Measurements from ENCODE around the gene ABCB8.
"Not testable (repeated sequence)": the region's sequence is repeated elsewhere in the genome, so short reads cannot be mapped to it uniquely, and the experiment has no call there.

Gene ABCB8

DNA sequence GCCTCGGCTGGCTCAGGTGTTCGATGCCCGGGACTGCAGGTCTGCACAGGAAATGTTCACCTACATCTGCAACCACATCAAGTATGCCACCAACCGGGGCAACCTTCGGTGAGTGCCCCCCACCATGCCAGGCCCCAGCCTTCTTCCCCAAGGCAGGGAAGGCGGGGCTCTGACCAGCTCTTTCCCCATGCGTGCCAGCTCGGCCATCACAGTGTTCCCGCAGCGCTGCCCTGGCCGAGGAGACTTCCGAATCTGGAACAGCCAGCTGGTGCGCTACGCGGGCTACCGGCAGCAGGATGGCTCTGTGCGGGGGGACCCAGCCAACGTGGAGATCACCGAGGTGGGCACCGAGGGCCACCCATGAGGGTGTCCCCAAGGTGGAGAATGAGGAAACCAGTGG is 29.9 kb upstream of the ABCB8 start:
- DNase-seq (ENCODE audit: low read depth in 2 of 2), result no peak

DNA sequence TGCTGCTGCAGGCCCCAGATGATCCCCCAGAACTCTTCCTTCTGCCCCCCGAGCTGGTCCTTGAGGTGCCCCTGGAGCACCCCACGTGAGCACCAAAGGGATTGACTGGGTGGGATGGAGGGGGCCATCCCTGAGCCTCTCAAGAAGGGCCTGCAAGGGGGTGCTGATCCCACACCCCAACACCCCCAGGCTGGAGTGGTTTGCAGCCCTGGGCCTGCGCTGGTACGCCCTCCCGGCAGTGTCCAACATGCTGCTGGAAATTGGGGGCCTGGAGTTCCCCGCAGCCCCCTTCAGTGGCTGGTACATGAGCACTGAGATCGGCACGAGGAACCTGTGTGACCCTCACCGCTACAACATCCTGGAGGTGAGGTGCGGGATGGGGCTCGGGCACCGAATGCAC is 29.2 kb upstream of the ABCB8 start:
- DNase-seq (ENCODE audit: low read depth in 2 of 2), result no peak

DNA sequence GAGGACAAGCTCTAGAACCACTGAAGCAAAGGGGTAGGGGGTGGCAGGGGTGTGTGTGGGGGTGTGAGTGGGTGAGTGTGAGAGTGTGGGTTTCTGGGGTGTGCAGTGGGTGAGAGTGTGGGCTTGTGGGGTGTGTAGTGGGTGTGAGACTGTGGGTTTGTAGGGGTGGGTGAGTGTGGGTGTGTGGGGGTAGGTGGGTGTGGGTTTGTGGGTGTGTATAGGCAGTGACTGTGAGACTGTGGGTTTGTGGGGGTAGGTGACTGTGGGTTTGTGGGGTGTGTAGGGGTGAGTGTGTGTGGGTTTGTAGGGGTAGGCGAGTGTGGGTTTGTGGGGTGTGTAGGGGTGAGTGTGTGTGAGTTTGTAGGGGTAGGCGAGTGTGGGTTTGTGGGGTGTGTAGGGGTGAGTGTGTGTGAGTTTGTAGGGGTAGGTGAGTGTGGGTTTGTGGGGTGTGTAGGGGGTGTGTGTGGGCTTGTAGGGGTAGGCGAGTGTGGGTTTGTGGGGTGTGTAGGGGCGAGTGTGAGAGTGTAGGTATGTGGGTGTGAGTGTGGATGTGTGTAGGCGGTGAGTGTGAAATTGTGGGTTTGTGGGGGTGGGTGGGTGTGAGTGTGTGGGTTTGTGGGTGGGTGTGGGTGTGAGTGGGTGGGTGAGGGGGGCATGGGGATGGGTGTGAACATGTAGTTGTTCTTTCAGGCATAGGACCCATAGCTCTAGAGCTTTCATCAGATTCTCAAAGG is 28.6 kb upstream of the ABCB8 start:
- DNase-seq (ENCODE audit: low read depth in 2 of 2), result no peak

DNA sequence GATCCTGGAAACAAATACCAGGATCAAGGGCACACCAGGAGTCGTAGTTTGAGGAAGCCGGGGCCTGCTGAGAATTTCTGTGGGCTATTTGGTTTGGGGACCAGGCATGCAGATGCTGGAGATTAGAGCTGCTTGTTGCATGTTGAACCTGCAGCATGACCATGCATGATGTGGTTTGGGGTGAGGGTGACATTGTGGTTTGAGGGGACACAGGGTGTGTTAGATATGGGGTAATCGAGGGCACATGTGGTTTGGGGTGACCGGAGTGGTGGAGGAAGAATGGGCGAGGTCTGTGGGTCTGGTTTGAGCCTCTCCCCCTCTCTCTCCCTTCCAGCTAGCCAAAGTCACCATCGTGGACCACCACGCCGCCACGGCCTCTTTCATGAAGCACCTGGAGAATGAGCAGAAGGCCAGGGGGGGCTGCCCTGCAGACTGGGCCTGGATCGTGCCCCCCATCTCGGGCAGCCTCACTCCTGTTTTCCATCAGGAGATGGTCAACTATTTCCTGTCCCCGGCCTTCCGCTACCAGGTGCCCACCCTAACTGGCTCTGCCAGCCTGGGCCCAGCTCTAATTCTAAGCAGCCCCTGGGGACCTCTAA is 27.3 kb upstream of the ABCB8 start:
- no peak for DNase-seq (ENCODE audit: low read depth in 2 of 2)

DNA sequence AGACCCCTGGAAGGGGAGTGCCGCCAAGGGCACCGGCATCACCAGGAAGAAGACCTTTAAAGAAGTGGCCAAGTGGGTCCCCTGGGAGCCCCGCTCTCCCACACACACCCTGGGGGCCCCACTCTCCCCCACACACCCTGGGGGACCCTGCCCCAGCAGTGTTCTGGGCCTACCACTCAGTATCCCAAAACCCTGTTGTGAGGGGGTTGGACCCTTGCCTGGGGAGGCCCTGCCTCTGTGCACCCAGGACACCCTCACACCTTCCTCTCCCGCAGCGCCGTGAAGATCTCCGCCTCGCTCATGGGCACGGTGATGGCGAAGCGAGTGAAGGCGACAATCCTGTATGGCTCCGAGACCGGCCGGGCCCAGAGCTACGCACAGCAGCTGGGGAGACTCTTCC is 26.7 kb upstream of the ABCB8 start:
- DNase-seq (ENCODE audit: low read depth in 2 of 2), result no peak

DNA sequence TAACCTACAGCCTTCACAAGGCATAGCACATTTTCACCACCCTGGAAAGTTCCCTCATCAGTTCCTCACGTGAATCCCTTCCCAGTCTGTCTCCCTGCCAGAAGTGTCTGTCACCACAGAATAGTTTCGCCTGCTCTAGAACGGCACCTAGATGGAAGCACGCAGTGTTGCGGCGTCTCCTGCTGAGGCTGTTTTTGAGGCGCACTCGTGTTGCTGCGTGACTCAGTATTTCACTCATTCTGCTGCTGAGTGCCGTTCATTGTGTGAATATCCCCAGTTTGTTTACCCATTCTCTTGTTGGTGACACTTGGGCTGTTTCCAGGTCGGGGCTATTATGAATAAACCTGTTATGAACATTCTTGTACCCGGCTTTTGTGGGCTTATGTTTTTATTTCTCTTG is 24.7 kb upstream of the ABCB8 start:
- no peak for DNase-seq (ENCODE audit: low read depth in 2 of 2)

DNA sequence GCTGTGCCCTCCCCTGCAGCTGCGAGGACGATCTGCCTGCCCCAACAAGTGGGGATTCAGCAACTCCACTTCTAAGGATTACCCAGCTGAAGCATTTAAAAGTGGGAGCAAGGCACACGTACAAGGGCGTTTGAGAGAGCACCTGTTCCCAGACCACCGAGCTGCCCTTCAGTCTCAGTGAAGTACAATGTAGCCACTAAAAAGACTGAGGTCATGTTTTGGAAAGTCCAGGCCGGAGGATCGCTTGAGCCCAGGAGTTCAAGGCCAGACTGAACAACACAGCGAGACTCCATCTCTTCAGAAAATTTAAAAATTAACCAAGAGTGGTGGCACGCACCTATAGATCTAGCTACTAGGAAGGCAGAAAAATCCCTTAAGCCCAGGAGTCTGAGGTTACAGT is 22.7 kb upstream of the ABCB8 start:
- no peak for DNase-seq (ENCODE audit: low read depth in 2 of 2)

DNA sequence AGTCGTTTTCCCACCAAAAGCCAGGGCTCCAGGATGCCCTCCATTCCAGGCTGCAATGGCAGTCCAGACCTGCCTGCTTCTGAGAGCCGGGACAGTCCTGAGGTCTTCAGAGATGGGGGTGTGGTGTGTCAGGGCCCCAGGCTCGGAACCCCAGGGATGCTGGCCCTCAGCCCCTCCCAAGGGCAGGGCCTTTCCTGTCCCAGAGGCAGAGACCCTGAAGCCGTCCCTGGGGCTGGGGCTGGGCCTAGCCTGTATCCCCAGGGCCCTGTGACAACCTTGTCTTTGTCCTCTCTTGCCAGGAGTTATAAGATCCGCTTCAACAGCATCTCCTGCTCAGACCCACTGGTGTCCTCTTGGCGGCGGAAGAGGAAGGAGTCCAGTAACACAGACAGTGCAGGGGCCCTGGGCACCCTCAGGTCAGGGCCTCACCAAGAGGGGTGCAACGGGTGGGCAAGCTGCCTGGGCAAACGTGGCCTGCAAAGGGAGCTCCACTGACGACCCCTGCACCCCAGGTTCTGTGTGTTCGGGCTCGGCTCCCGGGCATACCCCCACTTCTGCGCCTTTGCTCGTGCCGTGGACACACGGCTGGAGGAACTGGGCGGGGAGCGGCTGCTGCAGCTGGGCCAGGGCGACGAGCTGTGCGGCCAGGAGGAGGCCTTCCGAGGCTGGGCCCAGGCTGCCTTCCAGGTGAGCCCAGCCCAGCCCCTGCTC is 21.5 kb upstream of the ABCB8 start:
- no peak for DNase-seq (ENCODE audit: low read depth in 2 of 2)

DNA sequence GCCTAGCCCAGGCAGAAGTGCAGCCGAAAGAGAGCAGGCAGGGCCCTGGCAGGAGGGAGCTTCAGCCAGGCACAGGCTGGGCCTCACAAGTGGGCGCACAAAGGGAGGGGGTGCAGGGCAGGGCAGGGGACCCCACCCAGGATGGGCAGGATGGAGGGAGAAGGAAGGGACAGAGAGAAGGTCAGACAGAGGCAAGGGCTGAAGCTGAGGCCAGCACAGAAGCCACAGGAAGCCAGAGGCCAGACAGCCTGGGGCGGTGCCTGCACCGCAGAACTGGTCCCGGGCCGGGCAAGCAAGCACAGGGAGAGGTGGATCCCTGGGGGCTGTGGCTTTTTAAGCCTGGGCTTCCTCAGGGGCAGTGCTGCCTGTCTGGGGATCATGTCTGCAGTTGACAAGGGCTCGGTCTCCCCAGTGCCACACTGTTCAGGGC is 20.8 kb upstream of the ABCB8 start:
- DNase-seq (ENCODE audit: low read depth in 2 of 2), result no peak

DNA sequence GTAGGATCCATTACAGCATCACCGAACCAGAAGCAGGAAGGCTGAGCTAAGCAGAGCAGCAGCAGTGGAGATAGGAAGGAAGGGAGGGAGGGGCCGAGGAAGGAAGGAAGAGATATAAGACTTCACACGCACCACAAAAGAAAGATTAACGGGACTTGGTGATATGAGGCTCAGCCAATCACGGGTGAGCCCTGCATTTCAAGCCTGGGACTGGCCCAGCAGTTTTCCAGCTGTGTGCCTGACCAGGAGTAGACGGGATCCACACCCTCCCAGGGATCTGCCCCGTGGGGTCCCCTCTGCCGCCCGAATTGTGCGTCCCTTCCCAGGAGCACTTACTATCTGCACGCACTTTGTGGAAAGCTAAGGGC is 20.1 kb upstream of the ABCB8 start:
- DNase-seq (ENCODE audit: low read depth in 2 of 2), result no peak

DNA sequence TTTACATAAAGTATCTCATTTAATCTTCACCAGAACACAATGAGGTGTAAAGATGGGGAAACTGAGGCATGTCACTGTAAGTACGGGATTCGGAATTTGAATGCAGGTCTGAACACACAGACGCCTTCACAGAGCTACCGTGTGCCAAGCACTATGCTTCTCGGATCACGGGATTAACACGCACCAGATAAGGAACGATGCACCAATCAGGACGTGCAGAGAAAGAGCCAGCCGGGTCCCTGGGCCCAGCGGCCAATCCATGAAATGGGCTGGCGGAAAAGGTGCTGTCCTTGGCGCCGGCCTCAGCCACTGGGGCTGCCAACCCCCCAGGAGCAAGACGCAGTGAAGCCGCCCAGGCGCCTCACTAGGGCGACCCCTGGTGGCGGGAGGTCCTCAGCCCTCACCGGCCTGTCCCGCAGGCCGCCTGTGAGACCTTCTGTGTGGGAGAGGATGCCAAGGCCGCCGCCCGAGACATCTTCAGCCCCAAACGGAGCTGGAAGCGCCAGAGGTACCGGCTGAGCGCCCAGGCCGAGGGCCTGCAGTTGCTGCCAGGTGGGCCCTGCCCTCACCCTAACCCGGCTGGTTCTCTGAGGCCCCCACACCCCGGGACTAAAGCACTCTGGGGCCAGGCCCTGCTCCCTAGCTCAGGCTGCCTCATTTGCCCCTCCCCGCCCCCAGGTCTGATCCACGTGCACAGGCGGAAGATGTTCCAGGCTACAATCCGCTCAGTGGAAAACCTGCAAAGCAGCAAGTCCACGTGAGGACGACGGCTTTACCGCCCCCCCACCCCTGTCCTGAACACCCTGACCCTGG is 19.5 kb upstream of the ABCB8 start:
- peak; percentile 62 to 65 for DNase-seq (ENCODE audit: low read depth in 2 of 2)

DNA sequence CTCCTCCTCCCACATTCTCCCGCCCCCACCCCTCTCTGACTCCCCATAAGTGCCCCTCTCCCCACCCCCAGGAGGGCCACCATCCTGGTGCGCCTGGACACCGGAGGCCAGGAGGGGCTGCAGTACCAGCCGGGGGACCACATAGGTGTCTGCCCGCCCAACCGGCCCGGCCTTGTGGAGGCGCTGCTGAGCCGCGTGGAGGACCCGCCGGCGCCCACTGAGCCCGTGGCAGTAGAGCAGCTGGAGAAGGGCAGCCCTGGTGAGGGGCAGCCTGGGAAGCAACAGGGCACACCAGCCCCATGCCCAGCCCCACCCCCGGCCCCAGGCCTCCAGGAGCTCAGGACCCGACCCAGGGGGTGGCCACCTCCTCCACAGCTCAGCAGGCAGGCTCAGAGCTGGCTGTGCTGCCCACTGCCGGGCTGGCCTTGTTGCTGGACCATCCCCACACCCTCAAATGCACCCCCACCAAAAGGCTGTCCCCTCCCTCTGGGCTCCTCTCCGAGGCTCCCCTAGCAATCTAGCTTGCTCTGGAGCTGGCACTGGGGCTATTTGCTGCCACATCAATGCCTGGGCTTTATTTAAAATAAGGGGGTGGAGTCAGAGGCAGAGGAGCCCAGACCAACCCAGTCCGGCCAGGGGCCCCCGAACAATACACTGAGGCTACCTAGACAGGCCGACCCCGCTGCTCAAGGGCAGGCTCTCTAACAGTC is 18.8 kb upstream of the ABCB8 start:
- DNase-seq (ENCODE audit: low read depth in 2 of 2), result no peak

DNA sequence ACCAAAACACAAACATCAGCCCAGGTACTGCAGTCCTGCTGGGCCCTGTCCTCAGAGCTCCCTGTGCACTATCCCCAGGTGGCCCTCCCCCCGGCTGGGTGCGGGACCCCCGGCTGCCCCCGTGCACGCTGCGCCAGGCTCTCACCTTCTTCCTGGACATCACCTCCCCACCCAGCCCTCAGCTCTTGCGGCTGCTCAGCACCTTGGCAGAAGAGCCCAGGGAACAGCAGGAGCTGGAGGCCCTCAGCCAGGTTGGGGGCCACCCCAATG is 18.3 kb upstream of the ABCB8 start:
- no peak for DNase-seq (ENCODE audit: low read depth in 2 of 2)

DNA sequence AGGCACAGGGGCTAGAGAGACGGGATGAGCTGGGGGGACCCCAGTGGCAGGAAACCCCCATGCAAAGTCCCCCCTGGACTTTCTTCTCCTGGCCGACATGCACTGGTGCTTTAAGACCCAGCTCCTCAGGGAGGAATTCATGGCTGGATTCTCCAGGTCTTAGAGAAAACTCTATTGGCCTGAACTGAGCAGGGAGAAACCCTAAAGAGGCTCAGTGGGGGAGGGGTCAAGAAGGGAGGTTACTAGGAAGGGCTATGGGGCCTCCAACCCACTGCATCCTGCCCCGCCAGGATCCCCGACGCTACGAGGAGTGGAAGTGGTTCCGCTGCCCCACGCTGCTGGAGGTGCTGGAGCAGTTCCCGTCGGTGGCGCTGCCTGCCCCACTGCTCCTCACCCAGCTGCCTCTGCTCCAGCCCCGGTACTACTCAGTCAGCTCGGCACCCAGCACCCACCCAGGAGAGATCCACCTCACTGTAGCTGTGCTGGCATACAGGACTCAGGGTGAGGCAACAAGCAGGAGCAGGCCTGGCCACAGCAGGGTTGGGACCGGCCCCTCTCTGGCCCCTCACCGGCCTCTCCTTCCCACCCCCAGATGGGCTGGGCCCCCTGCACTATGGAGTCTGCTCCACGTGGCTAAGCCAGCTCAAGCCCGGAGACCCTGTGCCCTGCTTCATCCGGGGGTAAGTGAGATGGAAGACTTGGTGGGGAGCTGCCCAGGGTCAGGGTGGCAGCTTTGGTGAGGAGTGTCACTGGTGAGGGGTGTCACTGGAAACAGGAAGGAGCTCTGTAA is 17.7 kb upstream of the ABCB8 start:
- DNase-seq (ENCODE audit: low read depth in 2 of 2), result no peak

DNA sequence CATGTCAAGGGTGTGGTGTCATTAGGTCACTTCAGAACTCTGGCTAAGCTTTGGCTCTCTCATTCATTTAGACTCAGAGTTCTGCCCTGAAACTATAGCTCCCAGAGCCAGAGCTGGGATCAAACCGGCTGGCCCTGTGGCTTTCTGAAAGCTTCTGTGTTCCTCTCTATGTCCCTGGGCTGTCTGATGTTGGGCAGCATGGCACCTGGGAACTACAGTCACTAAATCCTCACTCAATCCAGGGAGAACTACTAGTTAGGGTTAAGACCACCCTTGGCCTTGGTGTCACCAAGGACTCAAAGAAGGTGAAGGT is 17.2 kb upstream of the ABCB8 start:
- no peak for DNase-seq (ENCODE audit: low read depth in 2 of 2)

DNA sequence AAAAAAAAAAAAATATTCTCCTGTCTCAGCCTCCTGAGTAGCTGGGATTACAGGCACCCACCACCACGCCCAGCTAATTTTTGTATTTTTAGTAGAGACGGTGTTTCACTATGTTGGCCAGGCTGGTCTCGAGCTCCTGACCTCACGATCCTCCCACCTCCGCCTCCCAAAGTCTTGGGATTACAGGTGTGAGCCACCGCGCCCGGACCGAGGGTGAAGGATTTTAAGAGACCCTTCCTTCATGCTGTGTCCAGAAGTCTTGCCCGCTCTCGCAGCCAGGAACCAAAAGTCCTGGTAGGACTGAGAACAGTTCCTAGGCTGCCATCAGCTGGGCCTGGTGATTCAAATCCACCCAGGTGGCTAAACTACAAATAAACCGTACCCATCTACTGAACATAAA is 16.6 kb upstream of the ABCB8 start:
- not testable (repeated sequence) for DNase-seq (ENCODE audit: low read depth in 2 of 2)

DNA sequence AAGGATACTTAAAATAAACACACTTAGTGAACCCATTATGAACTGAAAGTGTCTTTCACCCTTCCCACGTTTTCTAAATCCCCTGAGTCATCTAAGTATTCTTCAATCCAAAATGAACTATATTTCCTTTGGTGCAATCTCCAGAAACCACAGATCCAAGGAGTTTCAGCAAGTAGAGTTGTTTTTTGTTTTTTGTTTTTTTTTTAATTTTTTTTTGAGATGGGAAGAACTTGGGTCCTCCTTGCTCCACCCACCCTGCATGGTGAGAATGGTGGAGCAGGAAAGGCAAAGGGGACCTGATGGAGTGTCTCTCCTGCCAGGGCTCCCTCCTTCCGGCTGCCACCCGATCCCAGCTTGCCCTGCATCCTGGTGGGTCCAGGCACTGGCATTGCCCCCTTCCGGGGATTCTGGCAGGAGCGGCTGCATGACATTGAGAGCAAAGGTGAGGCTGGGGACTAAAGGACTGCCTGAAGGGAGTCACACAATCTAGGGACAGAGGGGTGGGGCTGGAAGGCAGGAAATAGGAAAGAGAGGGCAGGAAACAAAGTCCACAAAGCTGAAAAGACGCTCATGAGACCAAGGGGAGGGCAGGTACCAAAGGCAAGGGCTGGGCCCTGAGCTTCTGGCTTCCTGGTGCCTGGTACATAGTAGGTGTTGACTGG is 16.1 kb upstream of the ABCB8 start:
- no peak for DNase-seq (ENCODE audit: low read depth in 2 of 2)

DNA sequence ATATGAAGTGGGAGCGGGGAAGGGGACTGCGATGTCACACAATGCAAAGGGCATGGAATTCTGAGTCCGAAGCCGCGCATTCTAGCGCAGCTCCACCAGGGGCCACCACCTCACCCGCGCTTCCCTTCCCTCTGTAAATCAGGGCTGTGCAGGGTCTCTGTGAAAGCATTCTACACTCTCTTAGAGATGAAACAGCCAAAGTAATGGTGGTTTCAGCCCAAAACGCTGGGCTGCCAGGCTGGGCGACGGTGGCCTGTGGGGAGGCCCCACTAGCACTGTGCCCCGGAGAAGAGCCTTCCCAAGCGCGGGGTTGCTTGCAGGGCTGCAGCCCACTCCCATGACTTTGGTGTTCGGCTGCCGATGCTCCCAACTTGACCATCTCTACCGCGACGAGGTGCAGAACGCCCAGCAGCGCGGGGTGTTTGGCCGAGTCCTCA is 15.3 kb upstream of the ABCB8 start:
- no peak for DNase-seq (ENCODE audit: low read depth in 2 of 2)

DNA sequence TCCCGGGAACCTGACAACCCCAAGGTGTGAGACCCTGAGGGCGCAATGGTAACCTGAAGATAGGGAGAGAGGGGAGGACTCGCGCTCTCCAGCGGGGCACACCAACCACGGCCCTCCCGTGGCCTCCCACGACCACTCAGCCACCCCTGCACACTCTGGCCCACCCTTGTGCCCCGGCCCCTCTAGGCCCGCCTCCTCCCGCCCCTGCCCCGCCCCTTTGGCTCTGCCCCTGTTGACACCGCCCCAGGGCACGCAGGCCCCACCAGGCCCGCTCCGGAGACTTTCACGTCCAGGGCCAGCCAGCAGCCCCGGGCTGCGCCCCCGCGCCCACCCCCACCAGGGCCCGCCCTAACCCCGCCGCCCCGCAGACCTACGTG is 14.9 kb upstream of the ABCB8 start:
- no peak for DNase-seq (ENCODE audit: low read depth in 2 of 2)

DNA sequence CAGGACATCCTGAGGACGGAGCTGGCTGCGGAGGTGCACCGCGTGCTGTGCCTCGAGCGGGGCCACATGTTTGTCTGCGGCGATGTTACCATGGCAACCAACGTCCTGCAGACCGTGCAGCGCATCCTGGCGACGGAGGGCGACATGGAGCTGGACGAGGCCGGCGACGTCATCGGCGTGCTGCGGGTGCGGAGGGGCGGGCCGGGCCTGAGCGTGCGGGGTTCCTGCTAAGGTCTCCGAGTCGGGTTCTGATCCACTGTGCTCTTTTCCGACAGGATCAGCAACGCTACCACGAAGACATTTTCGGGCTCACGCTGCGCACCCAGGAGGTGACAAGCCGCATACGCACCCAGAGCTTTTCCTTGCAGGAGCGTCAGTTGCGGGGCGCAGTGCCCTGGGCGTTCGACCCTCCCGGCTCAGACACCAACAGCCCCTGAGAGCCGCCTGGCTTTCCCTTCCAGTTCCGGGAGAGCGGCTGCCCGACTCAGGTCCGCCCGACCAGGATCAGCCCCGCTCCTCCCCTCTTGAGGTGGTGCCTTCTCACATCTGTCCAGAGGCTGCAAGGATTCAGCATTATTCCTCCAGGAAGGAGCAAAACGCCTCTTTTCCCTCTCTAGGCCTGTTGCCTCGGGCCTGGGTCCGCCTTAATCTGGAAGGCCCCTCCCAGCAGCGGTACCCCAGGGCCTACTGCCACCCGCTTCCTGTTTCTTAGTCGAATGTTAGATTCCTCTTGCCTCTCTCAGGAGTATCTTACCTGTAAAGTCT is 14.3 kb upstream of the ABCB8 start:
- DNase-seq (ENCODE audit: low read depth in 2 of 2), result peak; percentile 59 to 78

Measured in stimulated activated CD8-positive, alpha-beta memory T cell treated with anti-CD3 and anti-CD28 coated beads, Interleukin-2, amount 100 ng/mL, for 1 hour (primary cell).